ENCODE data around the gene AQP12B.
"Not testable (repeated sequence)": the region's sequence is repeated elsewhere in the genome, so short reads cannot be mapped to it uniquely, and the experiment has no call there.

The AQP12B gene, protein sequence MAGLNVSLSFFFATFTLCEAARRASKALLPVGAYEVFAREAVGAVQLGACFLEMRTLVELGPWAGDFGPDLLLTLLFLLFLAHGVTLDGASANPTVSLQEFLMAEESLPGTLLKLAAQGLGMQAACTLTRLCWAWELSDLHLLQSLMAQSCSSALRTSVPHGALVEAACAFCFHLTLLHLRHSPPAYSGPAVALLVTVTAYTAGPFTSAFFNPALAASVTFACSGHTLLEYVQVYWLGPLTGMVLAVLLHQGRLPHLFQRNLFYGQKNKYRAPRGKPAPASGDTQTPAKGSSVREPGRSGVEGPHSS

GRCh38 chr2:240682431-240683224 lies at the start of gene AQP12B:
Gene AQP12B (minus strand): TSS chr2:240682885. CDS start chr2:240682837, 48 bp downstream.
- not testable (repeated sequence) for H3K4me3 ChIP-seq (replicated peaks; ENCODE audit: low read depth, low read length); H3K27me3 ChIP-seq (replicated peaks; ENCODE audit: control insufficient read depth, insufficient read depth, low read length); DNase-seq (ENCODE audit: extremely low read depth, insufficient read length); H3K36me3 ChIP-seq (ENCODE audit: control insufficient read depth, insufficient read depth, low read length)

DNA sequence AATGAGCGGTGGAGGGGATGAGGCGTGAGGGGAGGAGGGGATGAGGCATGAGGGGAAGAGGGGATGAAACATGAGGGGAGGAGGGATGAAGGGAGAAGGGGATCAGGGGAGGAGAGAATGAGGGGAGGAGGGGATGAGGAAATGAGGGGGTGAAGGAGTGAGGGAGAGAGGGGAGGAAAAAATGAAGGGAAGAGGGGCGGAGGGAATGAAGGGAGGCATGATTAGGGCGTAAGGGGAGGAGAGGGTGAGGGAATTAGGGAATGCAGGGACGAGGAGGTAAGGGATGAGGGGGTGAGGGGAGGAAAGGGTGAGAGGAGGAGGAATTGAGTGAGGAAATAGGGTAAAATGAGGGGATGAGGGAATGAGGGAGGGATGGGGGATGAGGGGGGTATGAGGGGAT lies 49.5 kb upstream of the AQP12B start:
- no peak for DNase-seq (ENCODE audit: extremely low read depth, insufficient read length)
- H3K27me3 ChIP-seq (replicated peaks; ENCODE audit: control insufficient read depth, insufficient read depth, low read length) = no peaks in the 10 kb centered on the region
- no peak for TF ChIP-seq CTCF (IDR thresholded peaks at IDR 0.05; ENCODE audit: insufficient read depth, low read length, poor library complexity, severe bottlenecking)
- no peaks in the 10 kb centered on the region for H3K36me3 ChIP-seq (ENCODE audit: control insufficient read depth, insufficient read depth, low read length)
- H3K4me3 ChIP-seq (replicated peaks; ENCODE audit: low read depth, low read length) = no peak overlapping the region

DNA sequence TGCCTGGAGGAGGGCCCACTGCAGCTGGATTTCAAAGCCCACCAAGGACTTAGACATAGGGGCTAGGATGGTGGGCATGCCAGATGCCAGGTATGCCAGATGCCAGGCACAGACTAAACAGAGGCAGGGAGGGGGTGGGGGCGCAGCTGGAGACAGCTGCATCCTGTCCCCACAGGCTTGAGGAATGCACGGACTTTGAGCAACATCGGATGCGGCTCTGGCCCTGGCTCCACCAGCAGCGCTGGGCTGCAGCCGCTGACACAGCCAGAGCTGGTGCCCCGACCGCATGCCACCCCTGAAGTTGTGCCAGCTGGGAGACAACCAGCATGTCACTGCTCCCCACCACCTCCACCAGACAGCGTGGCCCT lies 48.5 kb upstream of the AQP12B start:
- no peak overlapping the region for H3K4me3 ChIP-seq (replicated peaks; ENCODE audit: low read depth, low read length)
- no peaks in the 10 kb centered on the region for H3K27me3 ChIP-seq (replicated peaks; ENCODE audit: control insufficient read depth, insufficient read depth, low read length)
- H3K36me3 ChIP-seq (ENCODE audit: control insufficient read depth, insufficient read depth, low read length) = no peaks in the 10 kb centered on the region
- no peak for DNase-seq (ENCODE audit: extremely low read depth, insufficient read length)
- no peak for TF ChIP-seq CTCF (IDR thresholded peaks at IDR 0.05; ENCODE audit: insufficient read depth, low read length, poor library complexity, severe bottlenecking)

GRCh38 chr2:240730501-240731177 lies 48.0 kb upstream of the AQP12B start:
- DNase-seq (ENCODE audit: extremely low read depth, insufficient read length) = no peak
- Histone ChIP-seq H3K36me3 (ENCODE audit: control insufficient read depth, insufficient read depth, low read length) (no peaks in the 10 kb centered on the region), H3K27me3 (replicated peaks; ENCODE audit: control insufficient read depth, insufficient read depth, low read length) (no peaks in the 10 kb centered on the region)

DNA sequence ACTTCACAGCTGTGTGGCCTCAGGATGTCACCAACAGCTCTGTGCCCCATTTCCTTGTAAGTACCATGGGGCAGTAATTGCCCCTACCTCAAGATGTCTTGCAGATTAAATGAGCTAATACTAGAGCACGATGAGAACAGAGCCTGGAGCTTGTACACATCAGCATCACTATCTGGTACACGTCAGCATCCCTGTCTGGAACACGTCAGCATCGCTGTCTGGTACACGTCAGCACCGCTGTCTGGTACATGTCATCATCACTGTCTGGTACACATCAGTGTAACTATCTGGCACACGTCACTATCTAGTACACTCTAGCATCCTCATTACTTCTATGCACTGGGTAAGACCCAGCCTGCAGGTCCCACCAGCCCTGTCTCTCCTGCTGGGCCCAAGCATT lies 46.1 kb upstream of the AQP12B start:
- Histone ChIP-seq H3K27me3 (replicated peaks; ENCODE audit: control insufficient read depth, insufficient read depth, low read length) (no peaks in the 10 kb centered on the region), H3K4me3 (replicated peaks; ENCODE audit: low read depth, low read length) (no peak overlapping the region), H3K36me3 (ENCODE audit: control insufficient read depth, insufficient read depth, low read length) (no peaks in the 10 kb centered on the region)
- no peak for TF ChIP-seq CTCF (IDR thresholded peaks at IDR 0.05; ENCODE audit: insufficient read depth, low read length, poor library complexity, severe bottlenecking)
- DNase-seq (ENCODE audit: extremely low read depth, insufficient read length) = no peak

More at GRCh38 chr2:240730501-240731177, 48.0 kb upstream of the AQP12B start:
- H3K4me3 ChIP-seq (replicated peaks; ENCODE audit: low read depth, low read length) = no peak overlapping the region
- TF ChIP-seq CTCF (IDR thresholded peaks at IDR 0.05; ENCODE audit: insufficient read depth, low read length, poor library complexity, severe bottlenecking) = no peak

- H3K36me3 ChIP-seq (ENCODE audit: control insufficient read depth, insufficient read depth, low read length) = no peaks in the 10 kb centered on the region
Observed at GRCh38 chr2:240728361-240728760, 45.7 kb upstream of the AQP12B start.

More at GRCh38 chr2:240728361-240728760, 45.7 kb upstream of the AQP12B start:
- Histone ChIP-seq H3K27me3 (replicated peaks; ENCODE audit: control insufficient read depth, insufficient read depth, low read length) (no peaks in the 10 kb centered on the region), H3K4me3 (replicated peaks; ENCODE audit: low read depth, low read length) (no peak overlapping the region)
- TF ChIP-seq CTCF (IDR thresholded peaks at IDR 0.05; ENCODE audit: insufficient read depth, low read length, poor library complexity, severe bottlenecking) = no peak
- no peak for DNase-seq (ENCODE audit: extremely low read depth, insufficient read length)

Data from GM06990 (cell line).